Vagina (tissue), 2 donors: ENCODE data around the gene SHC3. TPM values are rescaled to one million over a fixed set of nuclear protein-coding genes. Genes with fewer than 3 reads are reported as not detected.
A peak's percentile ranks its signal among the peaks of the same experiment; 100 is the strongest.

Source experiments
- DNase-seq, 2 donors: peaks; one replicate each; pipeline ENCODE4 v3.0.0-alpha.2; 2017; ENCODE audit errors: extremely low spot score in 2 of 2
- H3K27ac ChIP-seq: fragments of 200-600 bp; sonication (generic); one replicate; pipeline ENCODE4 v1.5.1; 2019
- H3K27me3 ChIP-seq: fragments of 200-600 bp; sonication (generic); one replicate; pipeline ENCODE4 v1.5.1; 2019
- H3K36me3 ChIP-seq, 2 donors: fragments of 200-600 bp; sonication (generic); one replicate each; pipeline ENCODE4 v1.5.1; 2017 to 2019
- H3K4me1 ChIP-seq: fragments of 200-600 bp; sonication (generic); one replicate; pipeline ENCODE4 v1.5.1; 2019
- H3K4me3 ChIP-seq, 2 donors: fragments of 200-600 bp; sonication (generic); 1 replicate in 1 of 2; 2 replicates in 1 of 2; pipeline ENCODE4 v1.5.1; 2016 to 2019
- H3K9me3 ChIP-seq: fragments of 200-600 bp; sonication (generic); one replicate; pipeline ENCODE4 v1.5.1; 2019
- CTCF ChIP-seq, 3 experiments: fragments of 450-650 bp in 2 of 3; fragments of 200-600 bp in 1 of 3; sonication (generic) in 1 of 3; IDR thresholded peaks; one replicate each; pipeline ENCODE4 v1.5.1; 2017 to 2019; ENCODE audit warnings: antibody characterized with exemption in 3 of 3, mild to moderate bottlenecking in 2 of 3, moderate library complexity in 2 of 3
- POLR2A ChIP-seq, 2 donors: fragments of 450-650 bp; IDR thresholded peaks; one replicate each; pipeline ENCODE4 v1.6.1; 2017; ENCODE audit warnings: antibody characterized with exemption in 2 of 2, mild to moderate bottlenecking in 2 of 2, moderate library complexity in 2 of 2
- POLR2AphosphoS5 ChIP-seq, 2 donors: sonication (generic); formaldehyde crosslinking; IDR thresholded peaks; one replicate each; pipeline ENCODE4 v1.9.0; 2017; ENCODE audit warnings: antibody characterized with exemption in 2 of 2, mild to moderate bottlenecking in 2 of 2, low read depth in 1 of 2; ENCODE audit not compliant: insufficient read depth in 1 of 2
- intact Hi-C: fragments of 100-400 bp; cut with DNase I; formaldehyde crosslinking; loops from one replicate; pipeline ENCODE4 v1.15.1; 2023
- total RNA-seq: library from RNA; depleted of rRNA; stranded (reverse); fragments of >200 nt; gene quantifications from one replicate; pipeline ENCODE4 v1.2.3, GENCODE V29; 2016

The SHC3 gene
- total RNA-seq, 1 donor from 2014 or later = 6.1 TPM

- Histone ChIP-seq H3K36me3 (no peaks in the 10 kb centered on the region), H3K27ac (no peak overlapping the region), H3K9me3 (no peaks in the 10 kb centered on the region), H3K27me3 (no peaks in the 10 kb centered on the region), H3K4me1 (peaks cover 26% of the 10 kb centered on the region), H3K4me3 (no peak overlapping the region)
- intact Hi-C loops = no loop called here
- no peak for TF ChIP-seq POLR2AphosphoS5 (IDR thresholded peaks at IDR 0.05; ENCODE audit: insufficient read depth in 1 of 2, low read depth in 1 of 2)
- no peak for TF ChIP-seq POLR2A (IDR thresholded peaks at IDR 0.05)
- no peak for TF ChIP-seq CTCF (IDR thresholded peaks at IDR 0.05)
- peak in 1 of 2 donors; percentile 55 for DNase-seq
Measured at GRCh38 chr9:88975966-88976889, 202.4 kb downstream of the SHC3 start.

GRCh38 chr9:88974641-88975040 is 204.0 kb downstream of the SHC3 start:
- peak in 1 of 2 donors; percentile 34 for DNase-seq
- intact Hi-C loops = no loop called here
- Histone ChIP-seq H3K4me1 (peaks cover 11% of the 10 kb centered on the region), H3K27me3 (no peaks in the 10 kb centered on the region), H3K9me3 (no peaks in the 10 kb centered on the region), H3K4me3 (no peak overlapping the region), H3K36me3 (no peaks in the 10 kb centered on the region), H3K27ac (no peak overlapping the region)
- TF ChIP-seq POLR2A (IDR thresholded peaks at IDR 0.05) (no peak), POLR2AphosphoS5 (IDR thresholded peaks at IDR 0.05; ENCODE audit: insufficient read depth in 1 of 2, low read depth in 1 of 2) (no peak), CTCF (IDR thresholded peaks at IDR 0.05) (no peak)

GRCh38 chr9:88973281-88974045 is 205.2 kb downstream of the SHC3 start:
- H3K27ac ChIP-seq = no peak overlapping the region
- no peaks in the 10 kb centered on the region for H3K36me3 ChIP-seq
- no peaks in the 10 kb centered on the region for H3K9me3 ChIP-seq
- peak in 1 of 2 donors; percentile 77 for DNase-seq
- H3K4me1 ChIP-seq = no peaks in the 10 kb centered on the region
- intact Hi-C loops = no loop called here
- no peak overlapping the region for H3K4me3 ChIP-seq
- H3K27me3 ChIP-seq = no peaks in the 10 kb centered on the region
- TF ChIP-seq POLR2A (IDR thresholded peaks at IDR 0.05) (no peak), POLR2AphosphoS5 (IDR thresholded peaks at IDR 0.05; ENCODE audit: insufficient read depth in 1 of 2, low read depth in 1 of 2) (no peak), CTCF (IDR thresholded peaks at IDR 0.05) (no peak)

- H3K4me3 ChIP-seq = no peak overlapping the region
- H3K4me1 ChIP-seq = no peaks in the 10 kb centered on the region
- H3K9me3 ChIP-seq = no peaks in the 10 kb centered on the region
- H3K27ac ChIP-seq = no peak overlapping the region
- TF ChIP-seq POLR2AphosphoS5 (IDR thresholded peaks at IDR 0.05; ENCODE audit: insufficient read depth in 1 of 2, low read depth in 1 of 2) (no peak), POLR2A (IDR thresholded peaks at IDR 0.05) (no peak), CTCF (IDR thresholded peaks at IDR 0.05) (no peak)
- no peaks in the 10 kb centered on the region for H3K36me3 ChIP-seq
- H3K27me3 ChIP-seq = no peaks in the 10 kb centered on the region
- DNase-seq = peak in 1 of 2 donors; percentile 91
- intact Hi-C loops = no loop called here
Measured at GRCh38 chr9:88972401-88972800, 206.2 kb downstream of the SHC3 start.
